Posterior vena cava (tissue), 2 donors: ENCODE results near the gene WARS2. TPM values are rescaled to one million over a fixed set of nuclear protein-coding genes. Genes with fewer than 3 reads are reported as not detected.

ENCODE experiments used
- DNase-seq: peaks from one replicate; pipeline ENCODE4 v3.0.0-alpha.2; 2020; ENCODE audit warnings: low spot score
- intact Hi-C, 2 donors: fragments of 100-400 bp; cut with DNase I; formaldehyde crosslinking; loops; one replicate each; pipeline versions ENCODE4 v1.14.1 to v1.14.2; 2022 to 2023
- total RNA-seq, 2 donors: library from RNA; stranded (reverse); fragmentation: NEBNext Ultra II Directional; extraction: Animal tissue kit (Norgen Biotek cat#: 25700); gene quantifications; one replicate each; pipeline ENCODE4 v1.2.1, GENCODE V29; 2021
- donor health status: DM: yes; HTN: yes; CAD: no.
- donor health status: DM: yes; HTN: yes; CAD: no.

The WARS2 gene
- total RNA-seq, 2 donors from 2014 or later = 9.2 to 13.0 TPM

DNA sequence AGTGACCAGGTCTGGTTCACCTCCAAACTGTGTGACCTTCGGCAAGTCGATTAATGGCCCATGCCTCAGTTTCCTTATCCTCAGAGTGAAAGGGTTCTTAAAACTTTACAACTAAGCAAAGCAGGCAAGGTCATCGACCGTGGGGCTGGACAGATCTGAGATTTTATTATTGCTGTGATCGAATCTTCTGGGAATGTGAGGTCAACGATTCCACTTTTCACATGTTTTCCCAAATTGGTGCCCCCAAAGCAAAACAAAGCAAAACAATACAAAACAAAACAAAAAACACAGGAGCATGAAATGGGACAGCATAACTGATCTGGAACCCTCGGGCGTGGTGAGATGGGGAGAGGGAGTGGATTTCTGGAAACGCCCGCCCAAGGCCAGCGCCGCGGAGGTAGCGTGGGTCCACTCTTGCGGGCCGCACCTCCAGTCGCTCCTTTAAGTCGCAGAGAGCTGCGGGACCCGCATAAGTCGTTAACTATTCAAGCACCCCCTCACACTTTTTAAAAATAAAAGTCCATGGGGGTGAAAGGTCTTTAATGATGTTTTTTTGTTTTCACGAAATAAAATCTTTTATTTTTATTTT, 148.1 kb downstream of the WARS2 start:
- intact Hi-C loops = loop anchor here in 1 of 2 donors (5.0 kb wide), 1 partner anchor 740 kb away; no protein-coding TSS in a partner anchor

DNA sequence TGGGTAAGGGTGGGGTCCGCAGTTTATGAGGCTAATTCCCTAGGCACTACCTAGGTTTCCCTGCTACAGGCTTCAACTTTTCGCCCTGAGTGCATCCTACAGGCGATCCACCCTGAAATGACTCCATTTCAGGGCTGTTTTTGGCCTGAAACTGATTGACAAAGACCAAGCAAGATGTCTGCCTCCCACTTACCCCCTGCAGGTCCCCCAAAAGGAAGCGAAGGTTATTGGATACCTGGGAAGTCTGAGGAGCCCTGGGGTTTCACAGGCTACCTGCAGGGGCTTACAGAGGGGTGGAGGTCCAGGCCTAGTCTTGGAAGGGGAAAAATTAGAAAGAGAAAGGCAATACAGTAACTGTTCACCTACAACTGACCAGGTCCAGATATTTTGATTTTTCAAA, 149.0 kb downstream of the WARS2 start:
- no peak for DNase-seq
- intact Hi-C loops = loop anchor here in 1 of 2 donors (5.0 kb wide), 1 partner anchor 741 kb away; no protein-coding TSS in a partner anchor

More for the DNA sequence above, 148.1 kb downstream of the WARS2 start:
- DNase-seq = no peak

- no peak for DNase-seq
Observed at GRCh38 chr1:118990513-118991152, 149.8 kb downstream of the WARS2 start.

DNA sequence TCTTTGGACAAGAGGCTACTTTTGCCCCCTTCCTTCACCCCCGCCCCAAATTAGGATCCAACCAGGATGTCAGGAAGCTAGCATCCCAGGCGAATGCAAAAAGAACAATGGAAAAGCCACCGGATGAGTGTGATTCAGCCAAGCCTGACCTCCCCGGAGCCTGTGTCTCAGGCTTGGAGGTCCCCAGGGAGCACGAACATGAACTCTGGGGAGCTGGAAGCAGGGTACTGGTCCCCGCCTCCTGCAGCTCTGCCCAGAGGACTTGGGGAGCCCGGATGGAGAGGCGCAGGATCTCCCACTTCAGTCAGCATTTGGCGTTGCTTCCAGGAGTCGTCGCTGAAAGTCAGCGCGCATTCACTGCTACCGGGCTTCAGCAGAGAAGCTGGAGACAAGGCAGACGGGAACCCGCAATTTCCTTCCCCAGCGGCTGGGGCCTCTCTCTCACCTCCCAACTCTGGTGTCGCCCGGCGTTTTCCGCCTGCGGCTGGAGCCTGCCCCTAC, 150.5 kb downstream of the WARS2 start:
- no peak for DNase-seq
- intact Hi-C loops = loop anchor here in 1 of 2 donors (5.0 to 10.0 kb wide), 2 partner anchors 235 to 742 kb away; no protein-coding TSS in a partner anchor

More at GRCh38 chr1:118990513-118991152, 149.8 kb downstream of the WARS2 start:
- intact Hi-C loops = loop anchor here in 1 of 2 donors (5.0 kb wide), 1 partner anchor 742 kb away; no protein-coding TSS in a partner anchor

DNA sequence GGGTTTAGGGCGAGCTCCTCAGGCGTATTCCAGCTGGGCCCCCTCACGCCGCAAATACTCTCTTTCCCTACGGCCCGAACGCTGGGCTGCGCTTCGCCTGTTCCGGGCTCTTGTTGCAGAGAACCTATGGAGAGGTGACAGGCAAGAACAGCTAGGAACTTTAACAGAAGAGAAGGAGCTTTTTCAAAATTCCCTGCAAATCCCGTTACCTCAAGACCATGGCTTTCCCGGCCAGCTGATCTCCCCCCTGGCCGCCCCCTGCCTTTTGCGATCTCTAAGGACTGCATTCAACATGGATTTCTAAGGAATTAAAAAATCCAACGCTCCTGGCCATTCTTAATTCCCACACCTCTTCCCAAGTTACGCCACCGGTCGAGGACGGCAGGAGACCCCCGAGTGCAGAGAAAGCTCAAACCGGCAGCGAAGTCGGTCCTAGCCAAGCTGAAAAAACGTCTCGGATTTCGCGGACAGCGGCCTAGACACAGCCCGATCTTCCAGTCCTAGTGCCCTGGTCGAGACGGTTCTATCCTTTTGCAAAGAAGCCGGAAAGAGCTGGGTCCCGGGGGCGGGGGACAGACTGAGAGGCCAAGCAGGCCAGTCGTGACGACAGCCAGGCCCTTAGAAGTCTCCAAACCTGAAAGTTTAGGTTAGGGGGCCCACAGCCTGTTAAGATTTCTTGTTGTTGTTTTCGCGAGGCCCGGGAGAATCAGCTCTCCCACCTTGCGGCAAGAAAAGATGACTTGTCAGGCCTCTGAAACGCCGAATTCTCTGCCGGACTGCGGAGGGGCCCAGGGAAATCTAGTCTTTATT, 151.2 kb downstream of the WARS2 start:
- no peak for DNase-seq
- intact Hi-C loops = loop anchor here in 1 of 2 donors (10.0 kb wide), 1 partner anchor 234 kb away; no protein-coding TSS in a partner anchor

- no peak for DNase-seq
Observed at GRCh38 chr1:118988186-118989005, 152.1 kb downstream of the WARS2 start, which contains the start of gene TBX15. Gene TBX15, minus strand, starts transcription at chr1:118988343. Its CDS starts 548 bp downstream, at chr1:118987795.

DNA sequence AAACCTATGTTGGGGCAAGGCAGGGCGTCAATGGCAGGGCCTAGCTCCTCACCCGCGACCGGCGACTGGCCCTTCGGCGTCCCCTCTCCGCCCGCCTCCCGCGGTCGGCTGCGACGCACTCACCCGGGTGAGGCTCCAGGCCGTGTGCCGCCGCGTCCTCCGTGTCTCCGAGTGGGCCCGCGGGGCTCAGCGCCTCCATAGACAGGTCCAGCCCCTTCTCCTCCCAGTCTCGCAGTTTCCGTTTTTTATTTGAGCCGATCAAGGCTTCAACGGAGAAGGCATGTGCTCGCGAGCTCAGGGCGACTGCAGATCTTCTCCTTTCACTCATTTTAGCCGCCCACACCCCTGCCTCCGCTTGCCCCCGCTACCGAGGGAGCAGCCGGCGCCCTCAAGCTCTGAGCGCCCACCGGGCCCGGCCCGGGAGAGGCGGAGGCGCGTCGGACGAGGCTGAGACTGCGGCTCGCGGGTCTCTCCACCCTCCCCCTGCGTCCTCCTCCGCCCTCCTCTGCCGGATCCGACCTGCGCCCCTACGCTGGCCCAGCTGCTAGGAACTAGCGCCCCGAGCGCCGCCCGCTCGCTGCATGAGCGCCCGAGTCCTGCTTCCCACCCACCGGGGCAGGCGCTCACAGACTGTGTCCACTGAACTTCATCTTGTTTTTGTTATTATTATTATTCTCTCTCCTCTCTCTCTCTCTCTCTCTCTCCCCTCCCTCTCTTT, 152.8 kb downstream of the WARS2 start:
- DNase-seq = no peak

More at GRCh38 chr1:118988186-118989005, 152.1 kb downstream of the WARS2 start, which contains the start of gene TBX15:
- intact Hi-C loops = loop anchor here in 1 of 2 donors (10.0 kb wide), 1 partner anchor 234 kb away; no protein-coding TSS in a partner anchor

GRCh38 chr1:118986555-118987467, 153.6 kb downstream of the WARS2 start:
- DNase-seq = no peak
- intact Hi-C loops = loop anchor here in 1 of 2 donors (10.0 kb wide), 1 partner anchor 232 kb away; no protein-coding TSS in a partner anchor

More for the DNA sequence above, 152.8 kb downstream of the WARS2 start:
- intact Hi-C loops = loop anchor here in 1 of 2 donors (10.0 kb wide), 1 partner anchor 233 kb away; no protein-coding TSS in a partner anchor

DNA sequence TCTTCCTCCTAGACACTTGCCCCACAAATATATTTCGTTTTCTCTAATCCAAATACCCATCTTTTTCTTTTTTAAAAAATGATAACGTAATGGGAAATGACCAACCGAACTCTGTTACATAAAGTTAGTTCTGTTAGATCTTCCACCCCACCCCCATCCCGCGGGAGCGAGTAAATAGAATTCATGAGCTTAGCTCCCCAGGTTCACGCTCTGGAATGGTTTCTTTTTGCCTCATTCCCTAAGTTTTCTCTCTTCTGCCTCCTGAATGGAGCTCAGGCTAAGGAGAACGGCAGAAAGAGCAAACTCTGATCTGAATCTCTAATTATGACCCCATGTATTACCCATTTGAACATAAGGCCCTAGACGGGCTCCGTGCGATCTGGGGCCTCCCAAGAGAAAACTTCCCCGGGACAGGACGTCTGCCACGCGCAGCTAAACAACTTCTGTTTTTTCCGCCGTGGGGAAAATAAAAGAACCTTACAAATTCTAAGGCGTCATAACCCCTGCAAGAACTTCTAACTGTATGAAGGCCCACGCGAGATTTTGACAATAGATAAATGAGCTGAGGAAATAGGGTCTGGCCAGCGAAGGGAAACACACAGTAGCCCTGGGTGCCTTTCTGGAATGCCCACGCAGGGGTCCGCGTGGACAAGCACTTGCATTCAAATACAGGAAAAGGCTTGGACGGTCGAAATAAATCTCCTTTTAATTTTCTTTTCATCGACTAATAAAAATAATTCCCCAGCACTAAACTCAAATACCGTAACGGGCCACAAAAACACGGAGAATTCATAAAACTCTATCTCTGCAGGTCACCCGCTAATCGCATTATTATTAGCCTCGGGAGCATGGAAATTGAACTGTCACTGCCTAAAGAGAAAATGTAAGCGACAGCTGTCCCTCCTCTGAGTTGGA, 154.6 kb downstream of the WARS2 start:
- intact Hi-C loops = loop anchor here in 1 of 2 donors (10.0 kb wide), 1 partner anchor 231 kb away; no protein-coding TSS in a partner anchor
- no peak for DNase-seq

GRCh38 chr1:118984722-118985639, 155.5 kb downstream of the WARS2 start:
- no peak for DNase-seq
- intact Hi-C loops = loop anchor here in 1 of 2 donors (10.0 kb wide), 1 partner anchor 230 kb away; no protein-coding TSS in a partner anchor

DNA sequence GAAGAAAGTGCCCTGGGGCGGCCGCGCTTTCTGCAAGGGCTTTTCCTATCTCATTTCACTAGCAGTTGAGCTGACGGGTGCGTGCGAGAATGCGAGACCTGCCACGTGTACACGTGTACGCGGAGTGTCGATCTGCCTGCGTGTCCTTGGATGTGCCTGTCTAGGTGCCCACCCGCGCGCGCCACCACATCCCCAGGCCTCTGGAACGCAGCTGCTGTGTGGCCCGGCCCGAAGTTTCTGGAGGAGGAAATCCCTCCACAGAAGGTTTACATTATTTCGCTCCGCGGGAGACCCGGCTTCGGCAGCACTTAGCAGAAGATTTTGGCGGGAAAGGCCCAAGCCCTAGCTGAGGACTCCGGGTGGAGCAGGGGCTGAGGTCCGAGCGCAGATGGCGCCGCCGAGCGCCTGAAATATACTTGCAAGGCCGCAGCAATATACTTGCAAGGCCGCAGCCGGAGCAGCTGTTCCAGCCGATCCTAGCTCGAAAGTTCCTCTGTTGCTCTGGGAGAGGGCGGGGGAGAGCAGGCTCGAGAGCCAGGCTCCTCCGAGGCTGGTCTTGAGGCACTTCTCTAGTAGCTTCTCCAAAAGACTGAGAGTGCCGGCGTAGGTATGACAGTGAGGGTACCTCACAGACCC, 156.2 kb downstream of the WARS2 start:
- intact Hi-C loops = loop anchor here in 1 of 2 donors (10.0 kb wide), 1 partner anchor 229 kb away; no protein-coding TSS in a partner anchor
- DNase-seq = no peak

- intact Hi-C loops = loop anchor here in 1 of 2 donors (10.0 kb wide), 1 partner anchor 229 kb away; no protein-coding TSS in a partner anchor
- DNase-seq = no peak
Observed at GRCh38 chr1:118983558-118984041, 156.9 kb downstream of the WARS2 start.

DNA sequence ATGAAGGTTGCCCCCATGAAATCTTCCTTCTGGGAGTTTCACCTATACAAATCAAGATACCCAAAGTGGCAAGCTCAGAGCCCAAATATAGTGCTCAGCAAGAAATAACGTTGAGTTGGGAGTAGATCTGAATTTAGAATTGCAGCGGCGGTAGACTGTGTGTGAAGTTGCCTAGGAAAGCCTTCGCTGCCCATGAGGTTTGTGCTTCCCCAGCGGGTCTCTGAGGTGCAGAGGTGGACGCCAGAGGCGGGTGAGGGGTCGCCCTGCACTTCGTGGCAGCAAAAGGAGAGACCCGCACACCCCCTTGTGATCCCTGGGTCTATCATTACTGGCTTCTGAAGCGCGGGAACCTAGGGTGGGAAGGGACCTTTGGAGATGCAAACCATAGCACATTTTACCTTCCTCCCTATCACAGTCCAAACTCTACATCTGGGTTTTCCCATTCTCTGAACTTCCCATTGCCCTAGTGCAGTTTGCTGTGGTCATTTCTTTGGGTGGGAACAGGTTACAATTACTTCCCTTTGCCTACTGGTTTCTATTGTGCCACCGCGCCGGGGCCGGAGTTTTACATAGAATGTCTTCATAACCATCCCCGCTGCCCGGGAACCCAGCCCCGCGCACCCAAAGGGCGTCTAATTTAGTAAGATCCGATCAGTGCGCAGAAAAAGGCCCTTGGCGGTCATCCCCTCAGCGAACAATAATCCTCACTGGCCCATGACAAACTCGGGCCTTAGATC, 157.5 kb downstream of the WARS2 start:
- intact Hi-C loops = loop anchor here in 1 of 2 donors (10.0 kb wide), 1 partner anchor 228 kb away; no protein-coding TSS in a partner anchor

More for the DNA sequence above, 157.5 kb downstream of the WARS2 start:
- no peak for DNase-seq
